Measurements from ENCODE around the gene SLC6A18. TPM values are rescaled to one million over a fixed set of nuclear protein-coding genes. Genes with fewer than 3 reads are reported as not detected.
"Not testable (repeated sequence)": the region's sequence is repeated elsewhere in the genome, so short reads cannot be mapped to it uniquely, and the experiment has no call there.

SLC6A18 gene
- total RNA-seq, 2 experiments from 2014 or later: not detected

DNA sequence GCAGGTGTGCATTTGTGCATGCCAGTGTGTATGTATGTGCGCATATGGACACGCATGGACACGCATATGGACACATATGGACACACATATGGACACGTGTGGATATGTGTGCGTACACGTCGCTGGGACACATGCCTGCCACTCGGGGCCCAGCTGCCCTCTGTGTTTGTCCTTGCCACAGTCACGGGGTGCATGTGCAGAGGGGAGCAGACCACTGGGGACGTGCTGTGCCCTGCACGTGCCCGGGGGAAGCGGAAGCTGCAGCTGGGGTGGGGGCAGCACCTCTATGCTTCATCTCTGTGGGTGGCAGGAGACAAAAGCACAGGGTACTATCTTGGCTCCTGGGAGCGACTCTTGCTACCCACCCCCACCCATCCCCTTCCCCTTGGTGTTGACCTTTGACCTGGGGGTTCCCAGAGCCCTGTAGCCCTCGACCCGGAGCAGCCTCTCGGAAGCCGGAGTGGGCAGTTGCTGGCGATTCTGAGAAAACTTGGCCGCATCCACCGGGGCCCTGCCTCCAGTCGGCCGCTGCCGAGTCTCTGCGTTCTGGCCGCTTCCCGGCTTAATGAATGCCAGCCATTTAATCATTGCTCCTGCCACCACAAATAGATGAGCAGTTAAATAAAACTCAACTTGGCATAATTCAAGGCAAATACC, 2.4 kb upstream of the SLC6A18 start:
- POLR2A ChIA-PET: no interaction called here
- Mint-ChIP-seq H3K27me3 (ENCODE audit: low read depth) (peaks cover 18% of the 10 kb centered on the region), H3K4me1 (ENCODE audit: low read depth) (peaks cover 7% of the 10 kb centered on the region), H3K27ac (no peak overlapping the region), H3K4me3 (no peak overlapping the region), H3K36me3 (ENCODE audit: low read depth) (no peaks in the 10 kb centered on the region), H3K9me3 (ENCODE audit: insufficient read depth) (no peaks in the 10 kb centered on the region)
- DNase-seq (no peak), ATAC-seq (no peak)
- CTCF ChIA-PET: no interaction called here

GRCh38 chr5:1223278-1223670, 1.9 kb upstream of the SLC6A18 start:
- ChIA-PET POLR2A (no interaction called here), CTCF (no interaction called here)
- ATAC-seq: no peak
- H3K4me1 Mint-ChIP-seq (ENCODE audit: low read depth): peaks cover 11% of the 10 kb centered on the region
- H3K4me3 Mint-ChIP-seq: no peak overlapping the region
- no peak for DNase-seq
- no peaks in the 10 kb centered on the region for H3K9me3 Mint-ChIP-seq (ENCODE audit: insufficient read depth)
- no peaks in the 10 kb centered on the region for H3K36me3 Mint-ChIP-seq (ENCODE audit: low read depth)
- H3K27ac Mint-ChIP-seq: no peak overlapping the region
- H3K27me3 Mint-ChIP-seq (ENCODE audit: low read depth): peaks cover 19% of the 10 kb centered on the region

GRCh38 chr5:1224631-1225030, 550 bp upstream of the SLC6A18 start:
- CTCF ChIA-PET: no interaction called here

GRCh38 chr5:1226231-1226630, 1.1 kb downstream of the SLC6A18 start:
- ATAC-seq (no peak), DNase-seq (no peak)
- Mint-ChIP-seq H3K9me3 (ENCODE audit: insufficient read depth) (no peaks in the 10 kb centered on the region), H3K27me3 (ENCODE audit: low read depth) (peaks cover 25% of the 10 kb centered on the region), H3K4me3 (no peak overlapping the region), H3K4me1 (ENCODE audit: low read depth) (peaks cover 33% of the 10 kb centered on the region), H3K36me3 (ENCODE audit: low read depth) (no peaks in the 10 kb centered on the region), H3K27ac (no peak overlapping the region)
- ChIA-PET POLR2A (no interaction called here), CTCF (no interaction called here)

More at GRCh38 chr5:1224631-1225030, 550 bp upstream of the SLC6A18 start:
- H3K9me3 Mint-ChIP-seq (ENCODE audit: insufficient read depth): no peaks in the 10 kb centered on the region
- peaks cover 22% of the 10 kb centered on the region for H3K27me3 Mint-ChIP-seq (ENCODE audit: low read depth)
- ATAC-seq (no peak), DNase-seq (no peak)
- no peak overlapping the region for H3K4me3 Mint-ChIP-seq
- POLR2A ChIA-PET: no interaction called here
- H3K36me3 Mint-ChIP-seq (ENCODE audit: low read depth): no peaks in the 10 kb centered on the region
- peaks cover 25% of the 10 kb centered on the region for H3K4me1 Mint-ChIP-seq (ENCODE audit: low read depth)
- no peak overlapping the region for H3K27ac Mint-ChIP-seq

- ATAC-seq (no peak), DNase-seq (no peak)
- ChIA-PET POLR2A (no interaction called here), CTCF (no interaction called here)
- Mint-ChIP-seq H3K4me3 (no peak overlapping the region), H3K27ac (no peak overlapping the region), H3K9me3 (ENCODE audit: insufficient read depth) (no peaks in the 10 kb centered on the region), H3K4me1 (ENCODE audit: low read depth) (peaks cover 33% of the 10 kb centered on the region), H3K36me3 (ENCODE audit: low read depth) (no peaks in the 10 kb centered on the region), H3K27me3 (ENCODE audit: low read depth) (peaks cover 25% of the 10 kb centered on the region)
These were observed 1.8 kb downstream of the SLC6A18 start for GRCh38 chr5:1226839-1227581.

DNA sequence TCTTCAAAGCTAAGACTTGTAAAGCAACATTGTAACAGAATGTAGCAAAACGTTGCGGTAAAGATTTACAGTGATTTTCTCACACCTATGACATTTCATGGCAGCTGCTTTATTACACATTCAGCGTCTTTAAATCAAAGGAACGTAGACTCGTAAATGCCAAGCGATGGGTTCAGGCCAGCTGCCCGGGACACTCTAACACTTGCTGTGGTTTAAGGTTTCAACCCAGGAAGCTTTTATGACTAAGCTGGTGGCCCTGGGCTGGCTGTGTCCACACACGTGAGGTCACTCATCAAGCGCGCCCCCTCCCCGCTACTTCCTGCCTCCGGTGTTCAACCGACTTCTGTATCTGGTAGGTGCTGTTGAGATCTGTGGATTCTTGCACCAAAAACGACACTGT, 2.5 kb downstream of the SLC6A18 start:
- DNase-seq: no peak

GRCh38 chr5:1228120-1228519, 2.9 kb downstream of the SLC6A18 start:
- no peak overlapping the region for H3K27ac Mint-ChIP-seq
- H3K4me3 Mint-ChIP-seq: no peak overlapping the region
- no peaks in the 10 kb centered on the region for H3K9me3 Mint-ChIP-seq (ENCODE audit: insufficient read depth)
- ATAC-seq: no peak
- peaks cover 33% of the 10 kb centered on the region for H3K4me1 Mint-ChIP-seq (ENCODE audit: low read depth)
- ChIA-PET POLR2A (no interaction called here), CTCF (no interaction called here)
- peaks cover 25% of the 10 kb centered on the region for H3K27me3 Mint-ChIP-seq (ENCODE audit: low read depth)
- no peak for DNase-seq
- no peaks in the 10 kb centered on the region for H3K36me3 Mint-ChIP-seq (ENCODE audit: low read depth)

More for the DNA sequence above, 2.5 kb downstream of the SLC6A18 start:
- no peak overlapping the region for H3K4me3 Mint-ChIP-seq
- peaks cover 33% of the 10 kb centered on the region for H3K4me1 Mint-ChIP-seq (ENCODE audit: low read depth)
- ChIA-PET POLR2A (no interaction called here), CTCF (no interaction called here)
- H3K27ac Mint-ChIP-seq: no peak overlapping the region
- no peaks in the 10 kb centered on the region for H3K36me3 Mint-ChIP-seq (ENCODE audit: low read depth)
- no peak for ATAC-seq
- no peaks in the 10 kb centered on the region for H3K9me3 Mint-ChIP-seq (ENCODE audit: insufficient read depth)
- H3K27me3 Mint-ChIP-seq (ENCODE audit: low read depth): peaks cover 25% of the 10 kb centered on the region

DNA sequence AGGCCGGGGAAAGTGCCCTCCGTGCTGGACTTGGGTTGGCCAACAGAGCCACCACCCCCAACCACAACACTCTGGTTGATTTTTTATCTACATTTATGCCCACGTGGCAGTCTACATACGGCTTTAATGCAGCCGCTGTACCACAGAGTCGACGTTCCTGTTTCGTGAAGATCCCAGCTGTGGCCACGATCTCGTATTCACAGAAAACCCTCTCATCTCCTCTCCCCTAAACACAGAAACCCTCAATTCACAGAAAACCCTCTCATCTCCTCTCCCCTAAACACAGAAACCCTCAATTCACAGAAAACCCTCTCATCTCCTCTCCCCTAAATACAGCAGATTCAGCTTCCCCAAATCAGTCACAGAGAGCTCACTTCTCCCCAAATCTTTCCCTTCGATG, 3.8 kb downstream of the SLC6A18 start:
- Mint-ChIP-seq H3K4me1 (ENCODE audit: low read depth) (peaks cover 33% of the 10 kb centered on the region), H3K27me3 (ENCODE audit: low read depth) (peaks cover 25% of the 10 kb centered on the region), H3K4me3 (peak overlapping the region; percentile 29), H3K27ac (peak overlapping the region; percentile 47)
- peak; percentile 70 for ATAC-seq
- H3K9me3 Mint-ChIP-seq (ENCODE audit: insufficient read depth); H3K36me3 Mint-ChIP-seq (ENCODE audit: low read depth); CTCF ChIA-PET: not testable (repeated sequence)
- POLR2A ChIA-PET: interaction anchor here (0.6 to 0.7 kb wide), 2 partner anchors 10 to 175 kb away, joined by 3 read pairs; no protein-coding TSS in a partner anchor
- peak; percentile 68 for DNase-seq

DNA sequence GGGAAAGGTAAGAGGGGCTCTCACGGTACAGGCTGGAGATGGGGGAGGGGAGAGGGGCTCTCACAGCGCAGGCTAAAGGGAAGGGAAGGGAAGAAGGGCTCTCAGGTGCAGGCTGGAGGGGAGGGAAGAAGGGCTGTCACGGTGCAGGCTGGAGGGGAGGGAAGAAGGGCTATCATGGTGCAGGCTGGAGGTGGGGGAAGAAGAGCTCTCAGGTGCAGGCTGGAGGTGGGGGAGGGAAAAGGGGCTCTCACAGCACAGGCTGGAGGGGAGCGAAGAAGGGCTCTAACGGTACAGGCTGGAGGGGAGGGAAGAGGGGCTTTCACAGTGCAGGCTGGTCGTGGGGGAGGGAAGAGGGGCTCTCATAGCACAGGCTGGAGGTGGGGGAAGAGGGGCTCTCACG, 4.6 kb downstream of the SLC6A18 start:
- CTCF ChIA-PET: no interaction called here
- H3K4me1 Mint-ChIP-seq (ENCODE audit: low read depth): peaks cover 33% of the 10 kb centered on the region
- peaks cover 25% of the 10 kb centered on the region for H3K27me3 Mint-ChIP-seq (ENCODE audit: low read depth)
- no peaks in the 10 kb centered on the region for H3K36me3 Mint-ChIP-seq (ENCODE audit: low read depth)
- ATAC-seq (no peak), DNase-seq (no peak)
- H3K27ac Mint-ChIP-seq: no peak overlapping the region
- POLR2A ChIA-PET: interaction anchor here (0.6 to 0.7 kb wide), 2 partner anchors 9 to 175 kb away, joined by 3 read pairs; no protein-coding TSS in a partner anchor
- H3K4me3 Mint-ChIP-seq: no peak overlapping the region
- H3K9me3 Mint-ChIP-seq (ENCODE audit: insufficient read depth): no peaks in the 10 kb centered on the region

DNA sequence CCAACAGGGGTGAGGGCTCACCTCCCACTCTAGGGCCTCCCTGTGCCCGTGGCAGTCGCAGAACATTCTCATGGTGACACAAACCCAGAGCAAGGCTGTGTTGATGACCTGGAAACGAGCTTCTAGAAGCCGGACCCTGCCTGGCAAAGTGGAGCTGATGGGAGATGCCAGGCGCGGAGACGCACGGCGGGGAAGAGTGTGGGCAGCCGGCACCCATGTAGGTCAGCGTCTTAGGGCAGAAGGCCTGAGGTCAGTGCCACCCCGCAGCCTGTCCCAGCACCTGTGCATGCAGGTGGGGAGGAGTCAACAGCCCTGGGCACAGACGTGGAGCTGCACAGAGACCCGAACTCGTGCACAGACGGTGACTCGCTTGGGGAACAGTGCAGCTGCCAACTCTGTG, 5.4 kb downstream of the SLC6A18 start:
- ChIA-PET POLR2A (no interaction called here), CTCF (no interaction called here)
- peaks cover 1% of the 10 kb centered on the region for H3K9me3 Mint-ChIP-seq (ENCODE audit: insufficient read depth)
- DNase-seq (no peak), ATAC-seq (no peak)
- no peaks in the 10 kb centered on the region for H3K36me3 Mint-ChIP-seq (ENCODE audit: low read depth)
- H3K27ac Mint-ChIP-seq: peak overlapping the region; percentile 39
- H3K4me1 Mint-ChIP-seq (ENCODE audit: low read depth): peaks cover 33% of the 10 kb centered on the region
- H3K4me3 Mint-ChIP-seq: no peak overlapping the region
- H3K27me3 Mint-ChIP-seq (ENCODE audit: low read depth): peaks cover 25% of the 10 kb centered on the region

GRCh38 chr5:1231354-1231905, 6.2 kb downstream of the SLC6A18 start:
- Mint-ChIP-seq H3K4me3 (no peak overlapping the region), H3K4me1 (ENCODE audit: low read depth) (peaks cover 33% of the 10 kb centered on the region), H3K27ac (no peak overlapping the region), H3K9me3 (ENCODE audit: insufficient read depth) (peaks cover 8% of the 10 kb centered on the region), H3K36me3 (ENCODE audit: low read depth) (no peaks in the 10 kb centered on the region), H3K27me3 (ENCODE audit: low read depth) (peaks cover 22% of the 10 kb centered on the region)
- DNase-seq: no peak
- ChIA-PET POLR2A (no interaction called here), CTCF (no interaction called here)
- ATAC-seq: no peak

- DNase-seq: no peak
- peaks cover 8% of the 10 kb centered on the region for H3K9me3 Mint-ChIP-seq (ENCODE audit: insufficient read depth)
These were observed 7.6 kb downstream of the SLC6A18 start for GRCh38 chr5:1232780-1233179.

More at GRCh38 chr5:1232780-1233179, 7.6 kb downstream of the SLC6A18 start:
- ChIA-PET POLR2A (no interaction called here), CTCF (no interaction called here)
- no peak overlapping the region for H3K4me3 Mint-ChIP-seq
- no peaks in the 10 kb centered on the region for H3K36me3 Mint-ChIP-seq (ENCODE audit: low read depth)
- H3K27me3 Mint-ChIP-seq (ENCODE audit: low read depth): peaks cover 12% of the 10 kb centered on the region
- no peak for ATAC-seq
- H3K27ac Mint-ChIP-seq: no peak overlapping the region
- peaks cover 26% of the 10 kb centered on the region for H3K4me1 Mint-ChIP-seq (ENCODE audit: low read depth)

Measured in activated CD8-positive, alpha-beta T cell treated with anti-CD3 and anti-CD28 coated beads, Interleukin-2, amount 10 ng/mL, durations not matched to agents 7 days and 5 days (primary cell).